H1 (cell line): ENCODE data around the gene RNF144A. TPM values are rescaled to one million over a fixed set of nuclear protein-coding genes. Genes with fewer than 3 reads are reported as not detected.

ENCODE experiments used
- CTCF ChIA-PET: fragments of 300-600 bp; sonication (Branson Sonifier 250); formaldehyde crosslinking; loops from one replicate; lab custom pipeline; 2021; ENCODE audit not compliant: partially characterized antibody; lab: Charles Lee
- POLR2A ChIA-PET: fragments of 300-600 bp; sonication (Branson Sonifier 250); formaldehyde crosslinking; loops from one replicate; lab custom pipeline; 2021; ENCODE audit warnings: inconsistent platforms; ENCODE audit not compliant: partially characterized antibody; lab: Charles Lee
- DNase-seq, 2 experiments: peaks; one replicate each; pipeline versions ENCODE4 v3.0.0 to v3.0.0-alpha.2; 2010 to 2022; ENCODE audit warnings: low spot score in 2 of 2, low read depth in 1 of 2, mixed read lengths in 1 of 2
- FAIRE-seq: peaks from 2 replicates; lab custom pipeline; 2011; peaks lifted over from hg19 to GRCh38; lab: Jason Lieb, UNC
- H2AFZ ChIP-seq: 2 replicates; pipeline ENCODE4 v1.8.1; 2012; ENCODE audit warnings: low read length, inconsistent platforms
- H2AK5ac ChIP-seq: 2 replicates; pipeline ENCODE4 v1.6.1; 2013; ENCODE audit warnings: low read depth, low read length
- H2BK120ac ChIP-seq: replicated peaks from 2 replicates; pipeline ENCODE3; 2013; ENCODE audit warnings: low read depth, low read length, inconsistent platforms
- H2BK12ac ChIP-seq: 2 replicates; pipeline ENCODE4 v1.6.1; 2013; ENCODE audit warnings: low read depth, low read length
- H2BK15ac ChIP-seq: 2 replicates; pipeline ENCODE4 v1.6.1; 2013; ENCODE audit warnings: low read length
- H2BK20ac ChIP-seq: 2 replicates; pipeline ENCODE4 v1.6.1; 2013; ENCODE audit warnings: low read length
- H2BK5ac ChIP-seq: 2 replicates; pipeline ENCODE4 v1.6.1; 2013; ENCODE audit warnings: low read depth, low read length
- H3K14ac ChIP-seq: 2 replicates; pipeline ENCODE4 v1.6.1; 2013; ENCODE audit warnings: inconsistent platforms; ENCODE audit not compliant: insufficient read length
- H3K18ac ChIP-seq: 2 replicates; pipeline ENCODE4 v1.6.1; 2013; ENCODE audit warnings: low read length; ENCODE audit errors: extremely low read depth
- H3K23ac ChIP-seq: 2 replicates; pipeline ENCODE4 v1.6.1; 2013; ENCODE audit warnings: inconsistent platforms; ENCODE audit not compliant: insufficient read length
- H3K23me2 ChIP-seq: 2 replicates; pipeline ENCODE4 v1.6.1; 2013; ENCODE audit warnings: low read depth, low read length
- H3K27ac ChIP-seq: 2 replicates; pipeline ENCODE4 v1.6.1; 2011; ENCODE audit warnings: low read depth, low read length, inconsistent platforms
- H3K27me3 ChIP-seq, 4 experiments: replicated peaks in 1 of 4; 1 replicate in 1 of 4; 2 replicates in 3 of 4; pipeline versions ENCODE4 v1.6.1 to v1.8.1; 2011 to 2013; ENCODE audit warnings: low read length in 3 of 4, mild to moderate bottlenecking in 3 of 4, inconsistent platforms in 2 of 4, mixed read lengths in 2 of 4, moderate library complexity in 1 of 4; ENCODE audit not compliant: control insufficient read depth in 3 of 4, insufficient read depth in 3 of 4; ENCODE audit errors: extremely low read depth in 1 of 4
- H3K36me3 ChIP-seq, 4 experiments: 2 replicates each; pipeline versions ENCODE4 v1.6.1 to v1.8.1; 2011 to 2013; ENCODE audit warnings: mild to moderate bottlenecking in 4 of 4, low read length in 3 of 4, moderate library complexity in 2 of 4, control low read depth in 1 of 4, inconsistent platforms in 1 of 4; ENCODE audit not compliant: insufficient read depth in 4 of 4, control insufficient read depth in 2 of 4
- H3K4ac ChIP-seq: replicated peaks from 2 replicates; pipeline ENCODE3; 2013; ENCODE audit warnings: low read length, low read depth, mixed read lengths, inconsistent platforms; ENCODE audit not compliant: insufficient read length
- H3K4me1 ChIP-seq, 4 experiments: replicated peaks in 1 of 4; 1 replicate in 1 of 4; 2 replicates in 3 of 4; pipeline versions ENCODE4 v1.6.1 to v1.8.1; 2011 to 2013; ENCODE audit warnings: low read length in 3 of 4, inconsistent platforms in 2 of 4, mixed read lengths in 1 of 4; ENCODE audit not compliant: insufficient read depth in 4 of 4, control insufficient read depth in 3 of 4
- H3K4me2 ChIP-seq, 2 experiments: 2 replicates each; pipeline versions ENCODE4 v1.6.1 to v1.8.1; 2011 to 2013; ENCODE audit warnings: low read depth in 2 of 2, low read length in 2 of 2, control low read depth in 1 of 2, inconsistent platforms in 1 of 2, mild to moderate bottlenecking in 1 of 2; ENCODE audit not compliant: insufficient read depth in 1 of 2
- H3K4me3 ChIP-seq, 4 experiments: fragments of 200-600, 300-600 bp in 1 of 4; sonication (generic), shearing (Covaris generic), sonication (Bioruptor Twin) in 1 of 4; 2 replicates each; pipeline versions ENCODE4 v1.5.1 to v1.8.1; 2011 to 2016; ENCODE audit warnings: low read length in 4 of 4, low read depth in 3 of 4, control low read depth in 2 of 4, inconsistent platforms in 2 of 4, mild to moderate bottlenecking in 2 of 4, mixed read lengths in 1 of 4, moderate library complexity in 1 of 4; ENCODE audit not compliant: insufficient read depth in 2 of 4; ENCODE audit errors: extremely low read depth in 1 of 4
- H3K56ac ChIP-seq: replicated peaks from 2 replicates; pipeline ENCODE3; 2013; ENCODE audit warnings: low read depth, mild to moderate bottlenecking, mixed read lengths, low read length, inconsistent platforms; ENCODE audit not compliant: insufficient read length
- H3K79me1 ChIP-seq: 2 replicates; pipeline ENCODE4 v1.6.1; 2013; ENCODE audit warnings: low read depth, low read length, control low read depth
- H3K79me2 ChIP-seq, 2 experiments: 2 replicates each; pipeline versions ENCODE4 v1.6.1 to v1.8.1; 2012 to 2013; ENCODE audit warnings: low read length in 2 of 2, mild to moderate bottlenecking in 2 of 2, inconsistent platforms in 1 of 2; ENCODE audit not compliant: insufficient read depth in 2 of 2, control insufficient read depth in 1 of 2
- H3K9ac ChIP-seq, 4 experiments: replicated peaks in 1 of 4; 1 replicate in 1 of 4; 2 replicates in 3 of 4; pipeline versions ENCODE4 v1.6.1 to v1.8.1; 2011 to 2013; ENCODE audit warnings: low read depth in 3 of 4, low read length in 3 of 4, control low read depth in 2 of 4, mild to moderate bottlenecking in 2 of 4, moderate library complexity in 2 of 4, inconsistent platforms in 1 of 4; ENCODE audit errors: extremely low read depth in 1 of 4
- H3K9me3 ChIP-seq, 2 experiments: 2 replicates each; pipeline versions ENCODE4 v1.6.1 to v1.8.1; 2012 to 2013; ENCODE audit warnings: mild to moderate bottlenecking in 2 of 2, moderate library complexity in 2 of 2, control low read depth in 1 of 2, inconsistent platforms in 1 of 2, low read depth in 1 of 2, low read length in 1 of 2, mixed read lengths in 1 of 2; ENCODE audit not compliant: insufficient read depth in 2 of 2
- H4K20me1 ChIP-seq, 2 experiments: replicated peaks in 1 of 2; 2 replicates each; pipeline versions ENCODE3 to v1.8.1; 2011 to 2013; ENCODE audit warnings: inconsistent platforms in 2 of 2, low read length in 2 of 2, mild to moderate bottlenecking in 1 of 2; ENCODE audit not compliant: insufficient read depth in 2 of 2, control insufficient read depth in 1 of 2
- H4K5ac ChIP-seq: 2 replicates; pipeline ENCODE4 v1.6.1; 2013; ENCODE audit warnings: low read length, low read depth, mixed read lengths, inconsistent platforms; ENCODE audit not compliant: insufficient read length
- H4K8ac ChIP-seq: 2 replicates; pipeline ENCODE4 v1.8.0; 2013; ENCODE audit warnings: mild to moderate bottlenecking, moderate library complexity, low read length, inconsistent platforms; ENCODE audit not compliant: insufficient read depth; ENCODE audit errors: extremely low read depth
- H4K91ac ChIP-seq: replicated peaks from 2 replicates; pipeline ENCODE3; 2013; ENCODE audit warnings: low read length, mixed read lengths, inconsistent platforms; ENCODE audit not compliant: insufficient read length
- CTBP2 ChIP-seq: IDR thresholded peaks from 2 replicates; pipeline ENCODE4 v1.7.0; 2011; ENCODE audit warnings: borderline replicate concordance, mild to moderate bottlenecking, moderate library complexity, mixed read lengths, low read length; ENCODE audit not compliant: insufficient read depth, insufficient read length
- GABPA ChIP-seq: IDR thresholded peaks from 2 replicates; pipeline ENCODE4 v1.6.1; 2011; ENCODE audit warnings: mild to moderate bottlenecking, low read length, moderate library complexity, borderline replicate concordance; ENCODE audit not compliant: insufficient read depth
- GTF2F1 ChIP-seq: IDR thresholded peaks from 2 replicates; pipeline ENCODE4 v1.6.1; 2012; ENCODE audit warnings: low read depth, low read length, improper control_type of control experiment, borderline replicate concordance
- JUN ChIP-seq: IDR thresholded peaks from 2 replicates; pipeline ENCODE4 v1.6.1; 2011; ENCODE audit warnings: low read depth, mild to moderate bottlenecking, improper control_type of control experiment, low read length
- RNF2 ChIP-seq: fragments of 200-900, 300-1000 bp; sonication (generic); IDR thresholded peaks from 2 replicates; pipeline ENCODE4 v1.7.1; 2016; ENCODE audit warnings: borderline replicate concordance, low read depth, mild to moderate bottlenecking, antibody characterized with exemption, low read length; ENCODE audit not compliant: poor library complexity, severe bottlenecking; ENCODE audit errors: missing control alignments
- RXRA ChIP-seq: IDR thresholded peaks from 2 replicates; pipeline ENCODE4 v1.6.1; 2011; ENCODE audit warnings: low read depth, mild to moderate bottlenecking, low read length, moderate library complexity; ENCODE audit not compliant: insufficient read depth
- WGBS, 2 experiments: shearing (Covaris generic) in 1 of 2; methylation state at CpG; one replicate each; pipeline versions ENCODE4 v1.1.6 to v1.1.7; 2013 to 2015; ENCODE audit warnings: low lambda C conversion rate in 2 of 2, mixed read lengths in 2 of 2, inconsistent platforms in 1 of 2, low coverage in 1 of 2, missing lambda C conversion rate in 1 of 2; ENCODE audit not compliant: insufficient replicate concordance in 2 of 2, insufficient coverage in 1 of 2, insufficient read length in 1 of 2; ENCODE audit errors: extremely low coverage in 1 of 2, missing lambda C conversion rate in 1 of 2; 5-methylcytosine and 5-hydroxymethylcytosine counted together
- polyA plus RNA-seq, 7 experiments: library from polyadenylated mRNA; depleted of rRNA in 3 of 7; stranded (reverse) in 5 of 7; unstranded in 2 of 7; fragments of >200 nt in 5 of 7; fragments of 200-250 nt in 2 of 7; gene quantifications; 1 replicate in 5 of 7; 2 replicates in 1 of 7; 4 replicates in 1 of 7; pipeline versions ENCODE4 v1.2.1 to v1.2.3, GENCODE V29; 2011 to 2013; ENCODE audit warnings: missing spikeins in 2 of 7, mixed read lengths in 2 of 7
- total RNA-seq: library from RNA; stranded (reverse); fragmentation: NEBNext Ultra II Directional; extraction: Animal tissue kit (Norgen Biotek cat#: 25700); gene quantifications from 2 replicates; pipeline ENCODE4 v1.2.1, GENCODE V29; 2021
- TF ChIP-seq, protein P1 (sequence below): IDR thresholded peaks from 2 replicates; pipeline ENCODE4 v1.6.1; 2012; ENCODE audit warnings: low read length, inconsistent platforms
- TF ChIP-seq, protein P2 (sequence below): IDR thresholded peaks from 2 replicates; pipeline ENCODE4 v1.6.1; 2012; ENCODE audit warnings: inconsistent platforms

RNF144A gene
- total and polyA plus RNA-seq, 2 of the 8 experiments (the other 6 are each of a cell fraction or from before 2014, with no cell fraction given) = 14.0 to 15.0 TPM

DNA sequence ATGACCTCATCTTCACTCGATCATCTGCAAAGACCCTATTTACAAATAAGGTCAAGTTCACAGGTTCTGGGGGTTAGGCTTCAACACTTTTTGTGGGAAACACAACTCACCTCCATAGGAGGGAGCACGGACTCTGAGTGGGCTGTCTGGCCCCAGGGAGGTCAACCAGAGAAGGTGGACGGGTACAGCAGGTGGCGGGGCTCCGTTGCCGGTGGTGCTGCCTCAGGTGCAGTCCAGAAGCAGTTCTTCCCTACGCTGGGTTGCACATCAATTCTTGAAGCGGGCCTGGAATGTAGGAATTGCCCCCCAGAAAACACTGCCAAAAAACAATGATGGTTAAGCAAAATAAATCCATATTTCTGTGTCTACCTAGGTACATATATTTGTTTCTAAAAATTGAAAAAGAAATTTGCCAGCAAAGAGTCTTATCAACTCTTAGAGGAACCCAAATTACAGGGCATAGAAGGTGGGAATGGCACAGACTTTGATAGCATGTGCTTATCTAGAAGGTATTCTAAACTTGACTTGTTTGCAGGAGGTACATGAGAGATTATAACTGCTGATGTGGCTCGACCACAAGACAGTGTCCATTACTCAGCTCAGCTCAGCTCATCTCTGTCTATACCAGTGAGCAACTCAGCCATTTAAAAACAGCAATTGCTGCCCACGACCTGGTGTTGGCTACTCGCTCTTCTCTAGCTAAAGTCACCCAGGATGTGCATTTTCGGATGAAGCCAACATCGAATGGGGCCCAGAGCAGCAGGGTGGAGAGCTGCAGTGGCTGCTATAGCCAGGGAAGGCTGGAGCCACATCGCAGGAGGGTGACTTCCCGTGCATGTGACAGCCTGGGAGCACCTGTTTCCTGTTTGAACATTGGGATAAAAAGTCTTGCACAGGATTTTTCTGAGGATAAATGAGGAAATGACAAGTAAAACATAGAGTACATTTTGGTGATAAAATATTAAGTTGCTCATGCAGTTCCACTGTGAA, 128.7 kb downstream of the RNF144A start:
- Histone ChIP-seq H2BK120ac (no peak overlapping the region), H3K27ac (no peak overlapping the region), H3K79me2 (no peaks in the 10 kb centered on the region), H2AK5ac (no peak overlapping the region), H2BK5ac (no peak overlapping the region), H4K20me1 (no peaks in the 10 kb centered on the region), H3K9me3 (no peaks in the 10 kb centered on the region), H3K4me3 (no peak overlapping the region), H3K27me3 (no peaks in the 10 kb centered on the region), H3K36me3 (no peaks in the 10 kb centered on the region), H3K4me2 (no peak overlapping the region), H3K23me2 (no peaks in the 10 kb centered on the region), H3K79me1 (no peaks in the 10 kb centered on the region), H4K91ac (no peak overlapping the region), H3K56ac (no peak overlapping the region), H3K14ac (no peak overlapping the region), H2BK12ac (no peak overlapping the region), H2BK20ac (no peak overlapping the region), H4K8ac (no peak overlapping the region), H3K18ac (no peak overlapping the region), H2AFZ (no peak overlapping the region), H3K23ac (no peak overlapping the region), H3K4ac (no peak overlapping the region), H3K9ac (no peak overlapping the region), H3K4me1 (peaks cover 0 to 8% (median 2%) of the 10 kb centered on the region in 4 experiments; a peak in 3 of 7 replicates), H4K5ac (no peak overlapping the region), H2BK15ac (no peak overlapping the region)
- CTCF ChIA-PET = interaction anchor here (1.0 to 6.4 kb wide), 16 partner anchors 7 to 220 kb away, joined by 3 to 115 read pairs (median 6); partner anchors contain the start of gene RSAD2
- FAIRE-seq = no peak
- no peak for DNase-seq
- 88% methylated on average over 15 of the region's 15 CpGs; no CpG with 5 or more reads in 1 of the 2 experiments for WGBS, 2 experiments
- POLR2A ChIA-PET = no interaction called here
- TF ChIP-seq, protein P1, sequence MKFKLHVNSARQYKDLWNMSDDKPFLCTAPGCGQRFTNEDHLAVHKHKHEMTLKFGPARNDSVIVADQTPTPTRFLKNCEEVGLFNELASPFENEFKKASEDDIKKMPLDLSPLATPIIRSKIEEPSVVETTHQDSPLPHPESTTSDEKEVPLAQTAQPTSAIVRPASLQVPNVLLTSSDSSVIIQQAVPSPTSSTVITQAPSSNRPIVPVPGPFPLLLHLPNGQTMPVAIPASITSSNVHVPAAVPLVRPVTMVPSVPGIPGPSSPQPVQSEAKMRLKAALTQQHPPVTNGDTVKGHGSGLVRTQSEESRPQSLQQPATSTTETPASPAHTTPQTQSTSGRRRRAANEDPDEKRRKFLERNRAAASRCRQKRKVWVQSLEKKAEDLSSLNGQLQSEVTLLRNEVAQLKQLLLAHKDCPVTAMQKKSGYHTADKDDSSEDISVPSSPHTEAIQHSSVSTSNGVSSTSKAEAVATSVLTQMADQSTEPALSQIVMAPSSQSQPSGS = no peak
- TF ChIP-seq GABPA = no peak
- TF ChIP-seq RNF2 = no peak
- no peak for TF ChIP-seq JUN
- no peak for TF ChIP-seq GTF2F1
- TF ChIP-seq RXRA = no peak
- TF ChIP-seq CTBP2 = no peak
- TF ChIP-seq, protein P2, sequence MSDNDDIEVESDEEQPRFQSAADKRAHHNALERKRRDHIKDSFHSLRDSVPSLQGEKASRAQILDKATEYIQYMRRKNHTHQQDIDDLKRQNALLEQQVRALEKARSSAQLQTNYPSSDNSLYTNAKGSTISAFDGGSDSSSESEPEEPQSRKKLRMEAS = no peak
